ENCODE data around the gene TOX2. TPM values are rescaled to one million over a fixed set of nuclear protein-coding genes. Genes with fewer than 3 reads are reported as not detected.
A peak's percentile ranks its signal among the peaks of the same experiment; 100 is the strongest.

Gene TOX2
- total RNA-seq, 1 experiment from 2014 or later: 0.37 TPM

DNA sequence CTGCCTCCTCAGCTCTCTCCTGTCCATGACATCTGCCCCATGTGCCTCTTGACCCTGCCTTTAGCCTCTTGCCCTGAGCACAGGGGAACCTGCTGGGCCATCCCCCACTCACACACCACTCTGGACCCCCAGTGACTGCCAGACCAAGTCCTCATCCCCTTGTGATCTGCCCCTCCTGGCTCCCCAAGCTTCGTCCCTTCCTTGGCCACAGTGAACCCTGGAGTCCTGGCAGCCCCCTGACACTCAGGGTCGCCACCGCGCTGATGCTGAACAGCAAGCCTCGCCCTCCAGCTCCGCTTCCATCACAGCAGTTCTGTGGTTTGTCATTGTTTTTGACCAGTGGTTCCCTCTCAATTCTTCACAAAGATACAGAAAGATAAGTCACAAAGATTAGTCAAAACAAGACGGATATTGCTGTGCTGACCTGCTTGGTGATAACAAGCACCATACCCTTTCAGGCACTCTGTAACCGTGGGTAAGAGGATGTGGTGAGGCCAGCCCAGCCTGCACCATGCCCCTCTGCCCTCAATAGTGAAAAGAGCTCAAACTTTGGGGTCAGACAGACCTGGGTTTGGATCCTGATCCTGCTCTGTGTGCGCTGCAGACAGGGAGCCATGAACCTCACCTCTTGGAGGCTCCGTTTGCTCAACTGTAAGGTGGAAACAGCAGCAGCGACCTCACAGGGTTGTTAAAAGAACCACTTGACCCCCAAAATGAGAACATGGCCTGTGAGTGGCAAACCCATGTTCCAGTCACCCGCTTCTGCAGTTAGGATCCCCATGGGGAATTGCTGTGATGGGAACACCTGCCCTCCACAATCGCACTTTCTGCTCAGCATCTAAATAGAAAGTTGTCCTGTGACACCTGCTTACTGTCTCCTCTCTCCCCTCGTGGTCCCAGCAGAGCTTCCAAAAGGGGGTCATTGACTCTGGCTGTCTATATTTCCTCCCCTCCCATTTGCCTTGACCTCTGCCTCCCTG, 114.5 kb downstream of the TOX2 start:
- in situ Hi-C loops (cut with HindIII; ENCODE audit: low pct_unique_long_range_greater_than_20kb, low sequenced_read_pairs): no loop called here
- DNase-seq (ENCODE audit: low read depth, low spot score): no peak

DNA sequence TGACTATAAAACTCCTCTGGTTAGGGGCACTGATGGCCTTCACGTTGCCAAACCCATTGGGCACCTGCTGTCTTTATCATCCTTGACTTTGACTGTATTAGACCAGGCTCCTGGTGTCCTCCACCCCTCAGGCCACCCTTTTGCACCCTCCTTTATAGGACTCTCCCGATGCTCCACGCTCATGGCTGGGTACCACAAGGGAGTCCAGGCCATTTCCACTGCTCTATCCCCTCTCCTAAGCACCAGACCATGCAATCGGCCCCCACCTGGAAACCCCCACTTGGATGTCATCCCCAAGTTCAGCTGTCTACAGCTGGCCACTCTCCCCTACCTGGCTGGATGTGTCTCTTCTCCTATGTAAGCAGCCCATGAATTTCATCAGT, 115.2 kb downstream of the TOX2 start:
- DNase-seq (ENCODE audit: low read depth, low spot score): no peak
- in situ Hi-C loops (cut with HindIII; ENCODE audit: low pct_unique_long_range_greater_than_20kb, low sequenced_read_pairs): no loop called here

DNA sequence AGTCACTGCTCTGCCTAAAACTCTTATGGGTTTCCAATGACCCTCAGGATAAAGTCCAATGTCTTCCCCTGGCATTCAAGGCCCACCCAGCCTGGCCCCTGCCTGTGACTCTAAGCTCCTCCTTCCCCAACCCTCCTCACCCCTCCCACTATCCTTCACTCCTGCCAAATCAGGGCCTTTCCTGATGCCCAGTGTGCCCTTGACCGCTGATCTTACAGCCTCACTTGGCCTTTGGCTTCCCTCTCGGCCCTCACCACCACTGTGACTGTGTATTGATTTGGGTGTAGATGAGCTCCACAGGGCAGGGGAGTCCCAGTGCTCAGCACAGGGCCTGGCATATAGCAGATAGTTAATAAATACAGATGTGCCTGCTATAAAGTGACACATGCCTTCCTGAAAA, 115.7 kb downstream of the TOX2 start:
- no peak for DNase-seq (ENCODE audit: low read depth, low spot score)

DNA sequence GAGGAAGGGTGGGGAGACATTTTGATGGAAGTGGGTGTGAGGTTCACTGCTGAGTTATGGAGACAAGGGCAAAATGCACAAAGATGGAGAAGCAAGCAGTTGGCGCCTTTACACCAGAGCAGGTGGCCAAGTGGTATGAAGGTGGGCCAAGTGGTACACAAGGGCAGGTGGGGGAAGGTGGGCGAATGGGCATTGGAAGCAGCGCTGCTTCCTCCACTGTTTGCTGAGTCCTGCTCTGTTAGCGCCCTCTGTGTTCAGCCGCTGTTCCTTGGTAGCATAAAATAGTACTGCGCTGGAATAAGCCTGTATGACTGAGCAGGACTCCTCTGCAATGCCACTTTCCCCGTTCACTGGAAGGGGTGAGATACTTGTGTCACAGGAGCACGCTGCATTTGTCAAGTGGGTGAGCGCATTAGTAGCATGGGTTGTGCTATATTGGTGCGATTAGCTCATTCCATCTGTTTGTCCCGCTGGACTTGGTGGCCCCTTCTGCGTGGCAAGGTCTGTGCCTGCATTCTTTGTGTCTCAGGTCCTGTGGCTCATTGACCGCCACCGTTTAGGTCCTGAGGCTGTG, 116.4 kb downstream of the TOX2 start:
- no peak for DNase-seq (ENCODE audit: low read depth, low spot score)
- in situ Hi-C loops (cut with HindIII; ENCODE audit: low pct_unique_long_range_greater_than_20kb, low sequenced_read_pairs): no loop called here

More for the DNA sequence above, 115.7 kb downstream of the TOX2 start:
- in situ Hi-C loops (cut with HindIII; ENCODE audit: low pct_unique_long_range_greater_than_20kb, low sequenced_read_pairs): no loop called here

DNA sequence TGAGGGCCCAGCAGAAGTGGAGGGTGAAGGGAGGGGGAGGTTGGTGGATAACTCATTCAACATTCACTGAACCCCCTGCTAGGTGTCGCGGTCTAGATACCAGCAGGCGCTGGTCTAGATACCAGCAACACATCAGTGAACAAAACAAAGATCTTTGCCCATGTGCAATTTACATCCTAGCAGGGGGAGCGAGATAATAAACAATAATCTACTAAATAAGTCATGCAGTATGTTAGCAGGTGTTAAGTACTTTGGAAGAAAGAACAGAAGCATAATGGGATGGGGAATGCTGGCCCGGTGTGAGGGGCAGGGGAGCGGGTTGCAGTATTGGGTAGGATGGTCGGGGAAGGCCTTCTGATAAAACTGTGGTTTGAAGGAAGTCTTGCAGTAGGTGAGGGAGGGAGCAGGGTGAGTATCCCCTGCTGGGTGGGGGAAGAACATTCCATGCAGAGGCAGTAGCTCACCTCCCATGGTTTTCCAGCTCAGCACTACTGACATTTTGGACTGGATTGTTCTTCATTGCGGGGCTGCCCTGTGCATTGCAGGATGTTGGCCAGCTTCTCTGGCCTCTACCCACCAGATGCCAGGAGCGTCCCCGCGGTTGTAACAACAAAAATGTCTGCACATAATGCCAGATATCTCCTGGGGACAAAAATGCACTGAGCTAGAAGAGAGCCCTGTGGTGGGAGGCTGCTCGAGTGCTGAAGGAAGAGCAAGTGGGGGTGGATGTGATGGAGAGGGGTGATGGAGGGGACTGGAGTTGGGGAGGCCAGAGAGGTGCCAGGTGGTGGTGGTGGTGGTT, 117.3 kb downstream of the TOX2 start:
- in situ Hi-C loops (cut with HindIII; ENCODE audit: low pct_unique_long_range_greater_than_20kb, low sequenced_read_pairs): no loop called here
- DNase-seq (ENCODE audit: low read depth, low spot score): no peak

DNA sequence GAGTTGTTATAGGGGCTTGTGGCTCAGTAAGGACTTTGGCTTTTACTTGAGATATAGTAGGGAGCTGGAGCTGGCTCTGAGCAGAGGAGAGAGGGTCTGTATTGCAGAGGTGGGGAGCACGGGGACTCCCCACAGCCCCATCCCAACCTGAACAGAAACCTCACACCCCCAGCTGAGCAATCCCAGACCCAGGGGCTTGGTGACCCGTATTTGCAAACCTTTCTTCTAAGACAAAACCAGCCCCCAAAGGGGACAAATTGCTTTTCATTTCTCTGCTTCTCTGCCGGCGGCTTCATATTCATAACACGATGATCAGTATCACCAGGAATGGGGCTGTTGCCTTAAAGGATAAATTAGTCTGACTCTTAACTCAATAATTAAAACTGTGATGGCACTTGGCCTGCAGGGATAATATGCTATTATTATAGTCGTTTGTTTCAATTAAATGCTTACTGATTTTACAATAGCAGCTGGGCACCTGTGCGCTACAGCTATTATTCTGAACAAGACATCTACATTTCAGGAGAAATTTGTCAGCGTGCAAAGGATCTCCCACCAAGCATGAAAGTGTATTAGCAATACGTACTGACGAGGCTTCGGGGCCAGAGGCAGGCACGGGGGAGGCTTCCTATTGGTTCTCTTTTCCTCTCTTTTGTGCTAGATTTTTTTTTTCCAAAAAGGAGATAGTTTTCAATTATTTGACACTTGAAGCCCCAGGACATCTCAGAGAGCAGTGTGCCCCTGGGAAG, 118.1 kb downstream of the TOX2 start:
- in situ Hi-C loops (cut with HindIII; ENCODE audit: low pct_unique_long_range_greater_than_20kb, low sequenced_read_pairs): no loop called here
- no peak for DNase-seq (ENCODE audit: low read depth, low spot score)

DNA sequence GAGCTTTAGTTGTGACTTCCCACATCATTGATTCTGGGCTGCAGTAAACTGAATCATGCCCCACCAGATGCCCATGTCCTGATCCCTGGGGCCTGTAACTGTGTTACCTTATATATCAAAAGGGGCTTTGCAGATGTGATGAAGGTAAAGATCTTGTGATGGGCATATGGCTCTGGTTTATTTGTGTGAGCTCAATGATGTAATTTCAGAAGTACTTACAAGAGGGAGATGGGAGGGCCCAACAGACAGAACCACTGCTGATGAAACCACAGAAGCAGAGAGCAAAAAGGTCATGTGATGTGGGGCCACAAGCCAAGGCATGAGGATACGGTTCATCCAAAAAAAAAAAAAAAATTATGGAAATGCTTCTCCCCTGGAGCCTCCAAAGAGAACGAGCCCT, 118.7 kb downstream of the TOX2 start:
- in situ Hi-C loops (cut with HindIII; ENCODE audit: low pct_unique_long_range_greater_than_20kb, low sequenced_read_pairs): no loop called here
- peak; percentile 58 for DNase-seq (ENCODE audit: low read depth, low spot score)

DNA sequence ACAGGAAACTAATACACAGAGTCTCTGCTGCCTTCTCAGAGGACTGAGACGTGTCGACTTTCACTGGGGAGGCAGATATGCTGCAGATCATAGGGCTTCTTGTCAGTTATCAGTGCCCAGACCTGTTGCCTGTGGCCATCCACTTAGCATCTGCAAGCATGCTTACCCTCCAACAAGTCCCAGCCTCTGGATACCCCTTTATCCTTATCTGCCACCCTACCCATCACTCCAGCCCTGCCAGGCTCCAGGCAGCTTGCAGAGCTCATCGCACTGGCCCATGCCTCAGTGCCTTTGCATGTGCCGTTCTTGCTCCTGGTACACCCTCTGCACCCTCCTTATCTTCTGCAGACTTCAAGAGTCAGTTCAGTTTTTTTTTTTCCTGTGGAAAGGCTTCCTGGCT, 119.2 kb downstream of the TOX2 start:
- DNase-seq (ENCODE audit: low read depth, low spot score): no peak
- in situ Hi-C loops (cut with HindIII; ENCODE audit: low pct_unique_long_range_greater_than_20kb, low sequenced_read_pairs): no loop called here

DNA sequence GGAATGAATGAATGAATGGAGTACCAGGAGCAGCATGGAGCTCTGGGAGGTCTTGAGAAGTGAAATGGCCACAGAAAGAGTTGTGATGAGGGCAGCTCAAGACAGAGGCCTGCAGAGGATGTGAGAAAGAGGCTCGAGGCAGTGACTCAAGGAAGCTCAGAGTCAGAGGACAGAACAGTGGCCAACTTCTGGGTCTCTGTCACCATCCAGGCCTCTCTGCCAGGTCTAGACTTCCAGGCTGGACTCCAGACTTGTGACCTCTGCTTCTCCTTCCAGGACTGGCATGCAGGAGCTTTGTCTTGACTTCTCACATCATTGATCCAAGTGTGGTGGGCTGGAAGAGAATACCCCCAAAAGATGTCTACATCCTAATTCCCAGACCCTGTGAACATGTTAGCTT, 119.8 kb downstream of the TOX2 start:
- in situ Hi-C loops (cut with HindIII; ENCODE audit: low pct_unique_long_range_greater_than_20kb, low sequenced_read_pairs): no loop called here

DNA sequence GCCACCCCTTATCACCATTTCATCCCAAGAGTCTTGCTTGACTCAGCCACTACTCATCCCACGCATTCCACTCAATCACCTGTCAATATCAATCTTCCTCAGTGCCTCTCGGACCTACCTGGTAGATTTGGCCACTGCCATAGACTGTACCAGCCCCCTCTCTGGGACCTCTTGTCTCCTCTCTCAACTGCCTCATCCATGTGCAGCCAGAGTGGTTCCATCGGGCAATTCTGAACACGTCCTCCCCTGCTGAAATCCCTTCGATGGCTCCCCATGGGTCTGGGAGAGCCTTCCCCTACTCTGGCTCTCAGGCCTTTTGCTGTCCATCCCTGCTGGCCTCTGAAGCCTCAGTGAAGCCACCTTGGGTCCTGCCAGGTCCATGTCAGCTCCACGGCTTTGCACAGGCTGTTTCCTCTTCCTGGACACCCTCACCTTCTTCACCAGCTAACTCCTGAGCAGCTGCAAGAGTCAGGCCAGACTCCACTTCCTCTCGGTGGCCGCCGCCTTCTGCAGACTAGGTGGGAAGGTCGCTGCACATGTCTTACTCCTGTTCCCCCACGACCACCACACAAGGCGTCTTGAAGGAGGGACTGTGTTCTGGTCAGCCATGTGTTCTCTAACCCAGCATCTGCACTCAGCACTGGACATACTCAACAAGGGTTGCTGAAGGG, 120.4 kb downstream of the TOX2 start:
- in situ Hi-C loops (cut with HindIII; ENCODE audit: low pct_unique_long_range_greater_than_20kb, low sequenced_read_pairs): no loop called here
- DNase-seq (ENCODE audit: low read depth, low spot score): no peak

More for the DNA sequence above, 119.8 kb downstream of the TOX2 start:
- no peak for DNase-seq (ENCODE audit: low read depth, low spot score)

DNA sequence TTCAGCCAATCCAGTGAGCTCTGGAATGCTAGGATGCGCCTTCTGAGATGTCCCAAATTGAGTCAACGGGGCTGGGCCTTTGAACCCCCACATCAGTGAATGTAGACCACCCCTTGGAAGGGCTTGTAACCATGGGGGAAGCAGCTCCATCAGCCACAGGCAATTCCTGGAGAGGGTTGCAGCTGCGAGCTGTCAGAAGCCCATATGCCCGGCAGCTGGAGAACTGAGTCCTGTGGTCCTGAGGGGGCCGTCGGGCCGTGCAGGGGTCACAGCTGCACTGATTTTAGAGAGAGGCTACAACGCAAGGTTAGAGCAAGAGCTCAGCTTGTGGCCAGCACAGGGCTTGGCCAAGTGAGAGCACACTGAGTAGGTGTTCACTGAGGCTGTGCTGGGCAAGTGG, 121.3 kb downstream of the TOX2 start:
- no peak for DNase-seq (ENCODE audit: low read depth, low spot score)
- in situ Hi-C loops (cut with HindIII; ENCODE audit: low pct_unique_long_range_greater_than_20kb, low sequenced_read_pairs): no loop called here

DNA sequence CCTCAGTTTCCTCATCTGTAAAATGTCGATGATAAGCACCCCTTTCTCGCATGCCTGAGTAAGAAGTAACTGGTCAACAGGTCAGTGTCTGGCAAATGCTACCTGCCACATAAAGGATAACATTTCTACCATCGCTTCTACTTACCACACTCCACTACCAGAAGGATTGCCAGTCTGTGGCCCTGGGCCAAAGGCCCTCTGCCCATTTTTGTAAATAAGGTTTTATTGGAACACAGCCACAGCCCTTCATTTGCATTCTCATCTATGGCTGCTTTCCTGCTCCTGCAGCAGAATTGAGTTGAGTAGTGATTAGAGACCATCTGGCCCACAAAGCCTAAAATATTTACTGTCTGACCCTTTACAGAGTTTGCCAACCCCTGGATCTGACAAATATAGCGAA, 121.8 kb downstream of the TOX2 start:
- no peak for DNase-seq (ENCODE audit: low read depth, low spot score)
- in situ Hi-C loops (cut with HindIII; ENCODE audit: low pct_unique_long_range_greater_than_20kb, low sequenced_read_pairs): no loop called here

DNA sequence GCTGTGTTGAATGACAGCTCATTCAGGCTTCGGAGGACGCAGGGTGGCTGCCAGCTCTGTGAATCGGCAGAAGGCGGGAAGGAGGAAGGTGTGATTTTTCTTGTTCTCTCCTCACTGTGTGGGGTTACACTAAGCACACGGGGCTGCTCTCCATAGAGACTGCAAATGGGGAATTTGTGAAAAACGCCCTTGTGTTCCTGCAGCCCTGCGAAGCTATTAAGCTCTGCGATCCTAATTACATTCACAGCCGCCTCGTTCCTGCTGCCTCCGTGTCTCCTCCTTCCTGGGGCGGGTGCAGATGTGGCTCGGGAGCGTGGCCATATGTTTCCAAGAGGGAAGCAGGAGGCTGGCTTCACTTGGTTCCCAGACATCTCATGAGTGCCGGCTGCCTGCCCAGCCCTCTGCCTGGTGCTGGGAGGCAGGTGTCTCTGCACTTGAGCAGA, 124.0 kb downstream of the TOX2 start:
- no peak for DNase-seq (ENCODE audit: low read depth, low spot score)
- in situ Hi-C loops (cut with HindIII; ENCODE audit: low pct_unique_long_range_greater_than_20kb, low sequenced_read_pairs): no loop called here

DNA sequence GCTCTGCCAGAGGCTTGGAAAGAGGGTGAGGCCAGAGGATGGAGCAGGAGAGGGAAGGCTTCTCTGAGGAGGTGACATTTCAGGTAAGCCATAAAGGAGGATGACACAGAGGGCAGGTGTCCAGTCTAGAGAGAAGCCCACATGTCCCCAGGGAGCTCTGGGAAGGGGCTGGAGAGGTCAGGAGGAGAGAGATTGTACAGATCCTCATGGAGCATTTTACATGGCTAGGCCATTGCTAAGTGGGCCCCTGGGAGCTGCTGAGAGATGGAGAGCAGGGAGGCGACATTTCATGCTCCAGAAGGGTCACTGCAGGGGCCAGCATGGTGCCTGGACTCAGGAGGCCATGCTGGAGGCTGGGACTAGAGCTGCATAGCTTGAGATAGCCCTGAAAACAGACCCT, 124.5 kb downstream of the TOX2 start:
- no peak for DNase-seq (ENCODE audit: low read depth, low spot score)
- in situ Hi-C loops (cut with HindIII; ENCODE audit: low pct_unique_long_range_greater_than_20kb, low sequenced_read_pairs): no loop called here

DNA sequence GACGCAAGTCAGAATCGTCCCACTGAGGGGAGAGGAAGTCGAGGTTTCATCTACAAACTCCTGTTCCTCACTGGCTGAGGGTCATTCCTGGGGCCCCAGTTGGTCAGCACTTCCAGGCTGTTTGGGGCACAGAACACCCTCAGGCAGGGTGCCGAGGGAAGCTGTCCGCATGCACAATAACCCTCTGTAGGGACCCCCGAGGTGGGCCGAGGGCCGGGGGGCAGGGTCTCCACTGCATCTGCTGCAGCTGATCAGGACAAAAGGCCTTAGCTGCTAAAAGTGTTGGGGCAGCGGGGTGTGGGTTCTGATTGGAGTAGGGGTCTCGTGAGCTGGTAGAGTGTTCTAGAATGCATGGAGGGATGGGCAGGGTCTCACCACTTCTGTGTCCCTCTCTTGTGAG, 125.1 kb downstream of the TOX2 start:
- DNase-seq (ENCODE audit: low read depth, low spot score): no peak
- in situ Hi-C loops (cut with HindIII; ENCODE audit: low pct_unique_long_range_greater_than_20kb, low sequenced_read_pairs): no loop called here

DNA sequence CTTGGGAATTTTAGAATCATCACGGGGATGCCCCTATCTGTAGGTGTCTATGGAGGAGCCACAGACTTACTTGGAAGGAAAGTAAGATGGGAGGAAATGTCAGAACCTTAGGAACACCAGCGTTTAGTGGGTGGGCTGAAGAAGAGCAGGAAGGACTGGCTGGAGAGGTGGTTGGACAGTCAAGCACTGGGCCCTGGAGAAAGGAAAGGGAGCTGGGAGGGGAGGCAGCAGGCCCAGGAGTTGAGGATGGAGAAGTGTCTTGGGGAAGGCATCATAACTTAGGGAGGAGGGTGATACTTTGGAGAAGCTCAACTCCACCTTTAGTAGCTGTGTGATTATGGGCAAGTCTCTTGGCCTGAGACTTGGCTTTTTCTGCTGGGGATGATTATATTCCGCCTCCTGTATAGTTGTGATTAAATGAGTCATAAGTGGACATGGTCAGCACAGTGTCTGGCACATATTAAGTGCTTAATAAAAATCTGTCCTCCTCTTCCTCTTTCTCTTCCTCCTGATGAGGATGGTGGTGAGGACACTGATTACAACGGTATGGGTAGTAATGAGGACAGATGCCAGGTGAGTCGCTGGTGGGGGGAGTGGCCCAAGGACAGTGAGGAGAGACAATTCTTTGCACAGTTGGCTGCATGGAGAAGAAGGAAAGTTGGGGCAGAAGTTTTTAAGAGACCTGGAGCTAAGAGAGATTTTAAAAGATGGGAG, 125.7 kb downstream of the TOX2 start:
- in situ Hi-C loops (cut with HindIII; ENCODE audit: low pct_unique_long_range_greater_than_20kb, low sequenced_read_pairs): no loop called here
- no peak for DNase-seq (ENCODE audit: low read depth, low spot score)

DNA sequence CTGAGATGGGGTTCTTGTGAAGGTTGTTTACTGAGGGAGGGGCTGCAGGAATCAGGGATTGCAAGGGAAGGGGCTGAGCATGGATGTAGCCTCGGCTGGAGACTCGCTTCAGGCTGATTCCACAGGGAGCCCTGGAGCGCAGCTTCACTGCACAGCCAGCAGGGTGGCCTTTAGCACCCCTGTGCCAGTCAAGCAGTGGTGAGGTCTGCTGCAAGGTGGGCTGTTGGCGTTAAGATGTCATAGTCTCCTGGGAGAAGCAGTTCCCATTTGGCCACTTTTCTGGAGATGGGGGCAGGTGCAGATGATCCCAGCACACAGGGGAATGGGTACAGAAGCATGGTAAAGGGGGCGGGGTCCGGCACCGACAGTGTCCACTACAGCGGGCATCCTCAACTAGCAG, 126.3 kb downstream of the TOX2 start:
- in situ Hi-C loops (cut with HindIII; ENCODE audit: low pct_unique_long_range_greater_than_20kb, low sequenced_read_pairs): no loop called here
- no peak for DNase-seq (ENCODE audit: low read depth, low spot score)

Data from SK-MEL-5 (cell line).